ENCODE data around the gene CREBL2. TPM values are rescaled to one million over a fixed set of nuclear protein-coding genes. Genes with fewer than 3 reads are reported as not detected.
A peak's percentile ranks its signal among the peaks of the same experiment; 100 is the strongest.

The CREBL2 gene
- total and polyA plus RNA-seq, 10 of the 15 experiments (the other 5 are each of a cell fraction or from before 2014, with no cell fraction given): 4.6 to 19.1 (median 13.5) TPM

DNA sequence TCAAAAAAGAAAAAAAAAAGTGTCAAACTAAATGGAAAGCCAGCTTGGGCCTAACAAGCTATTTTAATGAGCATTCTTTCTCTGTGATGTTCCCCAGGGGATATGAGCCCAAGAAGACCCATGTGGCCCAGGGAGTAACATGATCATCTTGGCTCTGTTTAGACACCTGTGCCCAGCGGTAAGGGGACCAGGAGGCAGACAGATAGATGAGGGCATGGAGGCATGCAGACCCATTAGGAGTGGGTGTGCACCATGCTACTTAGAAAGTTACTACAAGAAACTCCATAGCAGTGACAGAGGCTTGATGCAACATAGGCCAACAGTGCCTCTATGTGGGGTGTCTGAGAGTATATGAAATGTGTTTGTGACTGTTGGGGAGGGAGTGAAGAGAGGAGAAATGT is 3.1 kb upstream of the CREBL2 start (continued):
- TF ChIP-seq, protein P1, sequence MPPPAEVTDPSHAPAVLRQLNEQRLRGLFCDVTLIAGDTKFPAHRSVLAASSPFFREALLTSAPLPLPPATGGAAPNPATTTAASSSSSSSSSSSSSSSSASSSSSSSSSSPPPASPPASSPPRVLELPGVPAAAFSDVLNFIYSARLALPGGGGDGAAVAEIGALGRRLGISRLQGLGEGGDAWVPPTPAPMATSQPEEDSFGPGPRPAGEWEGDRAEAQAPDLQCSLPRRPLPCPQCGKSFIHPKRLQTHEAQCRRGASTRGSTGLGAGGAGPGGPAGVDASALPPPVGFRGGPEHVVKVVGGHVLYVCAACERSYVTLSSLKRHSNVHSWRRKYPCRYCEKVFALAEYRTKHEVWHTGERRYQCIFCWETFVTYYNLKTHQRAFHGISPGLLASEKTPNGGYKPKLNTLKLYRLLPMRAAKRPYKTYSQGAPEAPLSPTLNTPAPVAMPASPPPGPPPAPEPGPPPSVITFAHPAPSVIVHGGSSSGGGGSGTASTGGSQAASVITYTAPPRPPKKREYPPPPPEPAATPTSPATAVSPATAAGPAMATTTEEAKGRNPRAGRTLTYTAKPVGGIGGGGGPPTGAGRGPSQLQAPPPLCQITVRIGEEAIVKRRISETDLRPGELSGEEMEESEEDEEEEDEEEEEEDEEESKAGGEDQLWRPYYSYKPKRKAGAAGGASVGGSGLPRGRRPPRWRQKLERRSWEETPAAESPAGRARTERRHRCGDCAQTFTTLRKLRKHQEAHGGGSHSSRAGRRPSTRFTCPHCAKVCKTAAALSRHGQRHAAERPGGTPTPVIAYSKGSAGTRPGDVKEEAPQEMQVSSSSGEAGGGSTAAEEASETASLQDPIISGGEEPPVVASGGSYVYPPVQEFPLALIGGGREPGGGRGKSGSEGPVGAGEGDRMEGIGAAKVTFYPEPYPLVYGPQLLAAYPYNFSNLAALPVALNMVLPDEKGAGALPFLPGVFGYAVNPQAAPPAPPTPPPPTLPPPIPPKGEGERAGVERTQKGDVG (CRISPR knock-in tag; IDR thresholded peaks at IDR 0.05): no peak
- TF ChIP-seq HDGF (IDR thresholded peaks at IDR 0.05) (peak; percentile 80; the same call in 1 of the 2 replicates), RAD51 (IDR thresholded peaks at IDR 0.05) (0 out of 2 replicates have a peak, but pooled peaks have one; percentile 22)
- TF ChIP-seq, protein P2, sequence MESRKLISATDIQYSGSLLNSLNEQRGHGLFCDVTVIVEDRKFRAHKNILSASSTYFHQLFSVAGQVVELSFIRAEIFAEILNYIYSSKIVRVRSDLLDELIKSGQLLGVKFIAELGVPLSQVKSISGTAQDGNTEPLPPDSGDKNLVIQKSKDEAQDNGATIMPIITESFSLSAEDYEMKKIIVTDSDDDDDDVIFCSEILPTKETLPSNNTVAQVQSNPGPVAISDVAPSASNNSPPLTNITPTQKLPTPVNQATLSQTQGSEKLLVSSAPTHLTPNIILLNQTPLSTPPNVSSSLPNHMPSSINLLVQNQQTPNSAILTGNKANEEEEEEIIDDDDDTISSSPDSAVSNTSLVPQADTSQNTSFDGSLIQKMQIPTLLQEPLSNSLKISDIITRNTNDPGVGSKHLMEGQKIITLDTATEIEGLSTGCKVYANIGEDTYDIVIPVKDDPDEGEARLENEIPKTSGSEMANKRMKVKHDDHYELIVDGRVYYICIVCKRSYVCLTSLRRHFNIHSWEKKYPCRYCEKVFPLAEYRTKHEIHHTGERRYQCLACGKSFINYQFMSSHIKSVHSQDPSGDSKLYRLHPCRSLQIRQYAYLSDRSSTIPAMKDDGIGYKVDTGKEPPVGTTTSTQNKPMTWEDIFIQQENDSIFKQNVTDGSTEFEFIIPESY (IDR thresholded peaks at IDR 0.05): 0 out of 2 replicates have a peak, but pooled peaks have one; percentile 16
- TF ChIP-seq, protein P3, sequence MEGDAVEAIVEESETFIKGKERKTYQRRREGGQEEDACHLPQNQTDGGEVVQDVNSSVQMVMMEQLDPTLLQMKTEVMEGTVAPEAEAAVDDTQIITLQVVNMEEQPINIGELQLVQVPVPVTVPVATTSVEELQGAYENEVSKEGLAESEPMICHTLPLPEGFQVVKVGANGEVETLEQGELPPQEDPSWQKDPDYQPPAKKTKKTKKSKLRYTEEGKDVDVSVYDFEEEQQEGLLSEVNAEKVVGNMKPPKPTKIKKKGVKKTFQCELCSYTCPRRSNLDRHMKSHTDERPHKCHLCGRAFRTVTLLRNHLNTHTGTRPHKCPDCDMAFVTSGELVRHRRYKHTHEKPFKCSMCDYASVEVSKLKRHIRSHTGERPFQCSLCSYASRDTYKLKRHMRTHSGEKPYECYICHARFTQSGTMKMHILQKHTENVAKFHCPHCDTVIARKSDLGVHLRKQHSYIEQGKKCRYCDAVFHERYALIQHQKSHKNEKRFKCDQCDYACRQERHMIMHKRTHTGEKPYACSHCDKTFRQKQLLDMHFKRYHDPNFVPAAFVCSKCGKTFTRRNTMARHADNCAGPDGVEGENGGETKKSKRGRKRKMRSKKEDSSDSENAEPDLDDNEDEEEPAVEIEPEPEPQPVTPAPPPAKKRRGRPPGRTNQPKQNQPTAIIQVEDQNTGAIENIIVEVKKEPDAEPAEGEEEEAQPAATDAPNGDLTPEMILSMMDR (IDR thresholded peaks at IDR 0.05 in 2 of 3, conservative IDR thresholded peaks at IDR 0.05 in 1 of 3; ENCODE audit: control insufficient read depth in 2 of 3, extremely low read depth in 1 of 3, insufficient read depth in 1 of 3, low read depth in 3 of 3, low read length in 3 of 3): peak; percentile 49 to 81 (median 53); a peak in 4 of 6 replicates

All from GM12878 (cell line).